Mucosa of descending colon (tissue), 3 donors: Measurements from ENCODE around the gene CLEC11A. TPM values are rescaled to one million over a fixed set of nuclear protein-coding genes. Genes with fewer than 3 reads are reported as not detected.

ENCODE experiments used
- ATAC-seq: fragments of 200-7000 bp; cut with Tn5 transposase; one replicate; pipeline ENCODE4 v1.9.1; 2020; ENCODE audit warnings: mild to moderate bottlenecking, moderate library complexity
- DNase-seq, 3 donors: peaks; one replicate each; pipeline ENCODE4 v3.0.0-alpha.2; 2020
- H3K36me3 ChIP-seq: fragments of 200-600 bp; one replicate; pipeline ENCODE4 v1.8.0; 2021; ENCODE audit warnings: low read depth, mild to moderate bottlenecking
- H3K4me1 ChIP-seq: fragments of 200-600 bp; one replicate; pipeline ENCODE4 v1.8.0; 2021; ENCODE audit warnings: low read depth, mild to moderate bottlenecking
- H3K4me3 ChIP-seq: fragments of 200-600 bp; one replicate; pipeline ENCODE4 v1.8.0; 2021; ENCODE audit warnings: mild to moderate bottlenecking
- H3K9me3 ChIP-seq: fragments of 200-600 bp; one replicate; pipeline ENCODE4 v1.8.0; 2021; ENCODE audit warnings: mild to moderate bottlenecking
- CTCF ChIP-seq: fragments of 200-600 bp; IDR thresholded peaks from one replicate; pipeline ENCODE4 v1.8.0; 2022; ENCODE audit warnings: antibody characterized with exemption, mild to moderate bottlenecking
- intact Hi-C, 2 donors: fragments of 100-400 bp; cut with DNase I in 1 of 2; cut with micrococcal nuclease in 1 of 2; formaldehyde crosslinking; loops; one replicate each; pipeline versions ENCODE4 v1.11.0 to v1.11.1; 2022; cut with DNase I, micrococcal nuclease
- total RNA-seq, 3 donors: library from RNA; stranded (reverse); fragmentation: NEBNext Ultra II Directional in 2 of 3; extraction: Animal tissue kit (Norgen Biotek cat#: 25700) in 2 of 3; gene quantifications; one replicate each; pipeline versions ENCODE4 v1.2.1 to v1.2.4, GENCODE V29; 2021 to 2023
- donor health status: DM: no; HTN: no; CAD: no; lungs with moderate emphysema.
- donor health status: DM: no; HTN: no; CAD: no.
- donor health status: DM: no; HTN: yes; CAD: no.

The CLEC11A gene
- total RNA-seq, 3 donors from 2014 or later = 1.4 to 7.2 (median 4.9) TPM

GRCh38 chr19:50708179-50708879 is 14.8 kb upstream of the CLEC11A start:
- Histone ChIP-seq H3K4me1 (no peaks in the 10 kb centered on the region), H3K9me3 (no peaks in the 10 kb centered on the region), H3K4me3 (no peak overlapping the region), H3K36me3 (no peaks in the 10 kb centered on the region)
- DNase-seq (no peak), ATAC-seq (no peak)
- TF ChIP-seq CTCF = no peak
- intact Hi-C loops = no loop called here

- H3K9me3 ChIP-seq = no peaks in the 10 kb centered on the region
- no peaks in the 10 kb centered on the region for H3K4me1 ChIP-seq
- no peaks in the 10 kb centered on the region for H3K36me3 ChIP-seq
- no peak for TF ChIP-seq CTCF
- intact Hi-C loops = no loop called here
- no peak for DNase-seq
- ATAC-seq = no peak
- H3K4me3 ChIP-seq = no peak overlapping the region
These were observed 13.1 kb upstream of the CLEC11A start for GRCh38 chr19:50710094-50710493.

GRCh38 chr19:50710612-50711011 is 12.6 kb upstream of the CLEC11A start:
- no peak for TF ChIP-seq CTCF
- no peaks in the 10 kb centered on the region for H3K4me1 ChIP-seq
- ATAC-seq = no peak
- intact Hi-C loops = no loop called here
- DNase-seq = no peak
- no peaks in the 10 kb centered on the region for H3K9me3 ChIP-seq
- H3K4me3 ChIP-seq = no peak overlapping the region
- H3K36me3 ChIP-seq = no peaks in the 10 kb centered on the region

- Histone ChIP-seq H3K9me3 (no peaks in the 10 kb centered on the region), H3K36me3 (no peaks in the 10 kb centered on the region), H3K4me3 (no peak overlapping the region), H3K4me1 (no peaks in the 10 kb centered on the region)
- intact Hi-C loops = no loop called here
- ATAC-seq = no peak
- no peak for TF ChIP-seq CTCF
- DNase-seq = no peak
These were observed 12.0 kb upstream of the CLEC11A start for GRCh38 chr19:50711196-50711595.

- intact Hi-C loops = no loop called here
- Histone ChIP-seq H3K9me3 (no peaks in the 10 kb centered on the region), H3K4me1 (no peaks in the 10 kb centered on the region), H3K36me3 (no peaks in the 10 kb centered on the region), H3K4me3 (no peak overlapping the region)
- no peak for DNase-seq
- ATAC-seq = no peak
- TF ChIP-seq CTCF = no peak
These were observed 11.4 kb upstream of the CLEC11A start for GRCh38 chr19:50711805-50712204.

- no peak overlapping the region for H3K4me3 ChIP-seq
- intact Hi-C loops = no loop called here
- no peak for TF ChIP-seq CTCF
- H3K9me3 ChIP-seq = no peaks in the 10 kb centered on the region
- no peaks in the 10 kb centered on the region for H3K4me1 ChIP-seq
- ATAC-seq = no peak
- no peaks in the 10 kb centered on the region for H3K36me3 ChIP-seq
- no peak for DNase-seq
These were observed 10.3 kb upstream of the CLEC11A start for GRCh38 chr19:50712833-50713232.
